ENCODE results near the gene MIF. TPM values are rescaled to one million over a fixed set of nuclear protein-coding genes. Genes with fewer than 3 reads are reported as not detected.
A peak's percentile ranks its signal among the peaks of the same experiment; 100 is the strongest.

MIF gene
- 861 and 1,440 TPM in 2 replicates for total RNA-seq (2014; rRNA removed; shearing (Covaris generic))
- total RNA-seq (2022): 1,078 and 1,202 TPM in 2 replicates
- Bru-seq, nascent RNA: percentile 98 among the genes with signal in this experiment
- BruChase-seq, experiment 1, labeled RNA remaining after a 6-hour chase: percentile 98 among the genes with signal in this experiment
- BruChase-seq, experiment 2, labeled RNA remaining after a 2-hour chase: percentile 94 among the genes with signal in this experiment
- long read RNA-seq, transcript MIF-201 (3 exons, 939 nt): major isoform, 1,467 of 1,505 reads
- long read RNA-seq, transcript MIF-202 (2 exons, 589 nt): minor isoform, 18 of 1,505 reads
- long read RNA-seq, transcript MIF-203 (2 exons, 435 nt): minor isoform, 11 of 1,505 reads
- long read RNA-seq, partial matches to known transcripts: 0 of 1,505 reads
- long read RNA-seq, other reads (novel, unspliced or antisense): 9 of 1,505 reads

DNA sequence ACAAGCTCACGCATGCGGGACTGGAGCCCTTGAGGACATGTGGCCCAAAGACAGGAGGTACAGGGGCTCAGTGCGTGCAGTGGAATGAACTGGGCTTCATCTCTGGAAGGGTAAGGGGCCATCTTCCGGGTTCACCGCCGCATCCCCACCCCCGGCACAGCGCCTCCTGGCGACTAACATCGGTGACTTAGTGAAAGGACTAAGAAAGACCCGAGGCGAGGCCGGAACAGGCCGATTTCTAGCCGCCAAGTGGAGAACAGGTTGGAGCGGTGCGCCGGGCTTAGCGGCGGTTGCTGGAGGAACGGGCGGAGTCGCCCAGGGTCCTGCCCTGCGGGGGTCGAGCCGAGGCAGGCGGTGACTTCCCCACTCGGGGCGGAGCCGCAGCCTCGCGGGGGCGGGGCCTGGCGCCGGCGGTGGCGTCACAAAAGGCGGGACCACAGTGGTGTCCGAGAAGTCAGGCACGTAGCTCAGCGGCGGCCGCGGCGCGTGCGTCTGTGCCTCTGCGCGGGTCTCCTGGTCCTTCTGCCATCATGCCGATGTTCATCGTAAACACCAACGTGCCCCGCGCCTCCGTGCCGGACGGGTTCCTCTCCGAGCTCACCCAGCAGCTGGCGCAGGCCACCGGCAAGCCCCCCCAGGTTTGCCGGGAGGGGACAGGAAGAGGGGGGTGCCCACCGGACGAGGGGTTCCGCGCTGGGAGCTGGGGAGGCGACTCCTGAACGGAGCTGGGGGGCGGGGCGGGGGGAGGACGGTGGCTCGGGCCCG lies at the start of gene MIF:
TSS of gene MIF (plus strand) at position 439 of the 765 bp plus-strand sequence. CDS start at position 531, 92 bp downstream.
- H3K4me1 ChIP-seq (ENCODE audit: insufficient read depth, low read length, poor library complexity, severe bottlenecking): peaks cover 25% of the 10 kb centered on the region
- peaks cover 48% of the 10 kb centered on the region for H3K36me3 ChIP-seq (ENCODE audit: insufficient read depth, low read length)
- no peaks in the 10 kb centered on the region for H3K9me3 ChIP-seq (ENCODE audit: low read length)
- DNase-seq (ENCODE audit: low spot score): peak; percentile 98
- POLR2A ChIA-PET: interaction anchor here (0.7 to 2.7 kb wide), 10 partner anchors 17 to 119 kb away, joined by 3 to 43 read pairs (median 6); partner anchors contain the start of gene SLC2A11
- peak within 1 kb of the TSS; percentile 81 for H2AFZ ChIP-seq (ENCODE audit: low read length)
- H3K4me3 ChIP-seq (ENCODE audit: low read depth, low read length, poor library complexity, severe bottlenecking): peak within 1 kb of the TSS; percentile 87
- intact Hi-C loops (cut with micrococcal nuclease; ENCODE audit: unreplicated experiment): loop anchor here (1.0 kb wide), 1 partner anchor 32 kb away; no protein-coding TSS in a partner anchor
- BruUV-seq (replicated peaks): no TSS peak
- peaks cover 9% of the 10 kb centered on the region; the same call in 1 of the 2 replicates for H4K20me1 ChIP-seq (ENCODE audit: insufficient read depth, low read length)
- peak within 1 kb of the TSS; percentile 89 for H3K4me2 ChIP-seq (ENCODE audit: low read length)
- CTCF ChIA-PET (ENCODE audit: unreplicated experiment): interaction anchor here (0.6 to 2.3 kb wide), 8 partner anchors 17 to 260 kb away, joined by 3 to 10 read pairs (median 4); no protein-coding TSS in a partner anchor
- H3K79me2 ChIP-seq (ENCODE audit: insufficient read depth, low read depth, low read length): peaks cover 21% of the 10 kb centered on the region; the same call in 1 of the 2 replicates
- TF ChIP-seq CTCF (conservative IDR thresholded peaks at IDR 0.05; ENCODE audit: low read length) (peak; percentile 92), EZH2phosphoT487 (IDR thresholded peaks at IDR 0.05; ENCODE audit: borderline replicate concordance, low read depth, low read length) (no peak)
- H3K27ac ChIP-seq (ENCODE audit: low read depth, low read length, poor library complexity, severe bottlenecking): peak within 1 kb of the TSS; percentile 90
- H3K9me2 ChIP-seq (ENCODE audit: insufficient read depth, low read length): no peaks in the 10 kb centered on the region

DNA sequence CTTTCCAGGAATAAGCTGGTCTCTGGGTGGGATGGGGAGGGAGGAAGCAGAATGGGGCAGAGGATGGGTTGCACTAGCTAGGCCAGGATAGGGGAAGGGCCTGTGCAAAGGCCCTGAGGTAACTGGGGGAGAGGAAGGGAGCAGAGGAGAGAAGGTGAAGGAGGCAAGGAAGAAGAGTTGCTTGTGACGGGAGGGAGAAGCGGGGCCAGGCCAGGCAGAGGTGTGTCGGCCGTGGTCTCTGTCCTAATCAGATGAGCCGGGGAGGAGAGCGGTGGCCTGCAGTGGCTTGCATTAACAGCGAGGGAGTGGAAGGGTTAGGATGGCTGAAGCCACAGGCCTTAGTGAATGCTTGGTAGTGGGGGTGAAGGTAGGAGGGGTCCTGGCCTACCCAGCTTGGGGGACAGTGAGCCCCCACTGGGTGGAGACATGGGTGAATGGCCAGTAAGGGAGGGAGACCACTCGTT lies 49.4 kb upstream of the MIF start:
- peak overlapping the region; percentile 76 for H3K4me2 ChIP-seq (ENCODE audit: low read length)
- POLR2A ChIA-PET: interaction anchor here (1.8 to 3.7 kb wide), 6 partner anchors 13 to 92 kb away, joined by 4 to 43 read pairs (median 9); partner anchors contain the start of gene SLC2A11
- CTCF ChIA-PET (ENCODE audit: unreplicated experiment): interaction anchor here (0.5 to 1.7 kb wide), 5 partner anchors 13 to 286 kb away, joined by 3 to 14 read pairs (median 5); partner anchors contain the start of gene SLC2A11

More for the DNA sequence above, 49.4 kb upstream of the MIF start:
- H2AFZ ChIP-seq (ENCODE audit: low read length): peak overlapping the region; percentile 25; the same call in 1 of the 2 replicates
- no peaks in the 10 kb centered on the region for H4K20me1 ChIP-seq (ENCODE audit: insufficient read depth, low read length)
- DNase-seq (ENCODE audit: low spot score): no peak
- H3K4me3 ChIP-seq (ENCODE audit: low read depth, low read length, poor library complexity, severe bottlenecking): peak overlapping the region; percentile 21
- H3K9me3 ChIP-seq (ENCODE audit: low read length): no peaks in the 10 kb centered on the region
- peaks cover 79% of the 10 kb centered on the region for H3K4me1 ChIP-seq (ENCODE audit: insufficient read depth, low read length, poor library complexity, severe bottlenecking)
- intact Hi-C loops (cut with micrococcal nuclease; ENCODE audit: unreplicated experiment): loop anchor here (1.0 to 5.0 kb wide), 3 partner anchors 41 to 217 kb away; partner anchors contain the start of genes VPREB3 and ZNF70
- TF ChIP-seq CTCF (conservative IDR thresholded peaks at IDR 0.05; ENCODE audit: low read length) (no peak), EZH2phosphoT487 (IDR thresholded peaks at IDR 0.05; ENCODE audit: borderline replicate concordance, low read depth, low read length) (no peak)
- no TSS peak for BruUV-seq (replicated peaks)
- no peaks in the 10 kb centered on the region for H3K36me3 ChIP-seq (ENCODE audit: insufficient read depth, low read length)
- no peaks in the 10 kb centered on the region for H3K9me2 ChIP-seq (ENCODE audit: insufficient read depth, low read length)
- H3K27ac ChIP-seq (ENCODE audit: low read depth, low read length, poor library complexity, severe bottlenecking): peak overlapping the region; percentile 82
- H3K79me2 ChIP-seq (ENCODE audit: insufficient read depth, low read depth, low read length): no peaks in the 10 kb centered on the region

Data from OCI-LY7 (cell line).